Measurements from ENCODE around the gene FAM131A.

The FAM131A gene

GRCh38 chr3:184378651-184379357, 41.4 kb downstream of the FAM131A start:
- peak overlapping the region; percentile 53 for H3K27ac ChIP-seq (ENCODE audit: low read length)
- peak overlapping the region in 1 of 2 donors; percentile 65 for H3K4me3 ChIP-seq (ENCODE audit: low read length in 2 of 2)
- peaks cover 33% of the 10 kb centered on the region for H3K4me1 ChIP-seq (ENCODE audit: control insufficient read depth, insufficient read depth, low read length)
- H3K9me3 ChIP-seq (ENCODE audit: control insufficient read depth in 2 of 2, low read length in 2 of 2) = no peaks in the 10 kb centered on the region
- H3K27me3 ChIP-seq (ENCODE audit: control insufficient read depth in 1 of 2, insufficient read depth in 2 of 2, low read length in 2 of 2) = peaks cover 2 to 19% of the 10 kb centered on the region in 2 donors
- H3K36me3 ChIP-seq (ENCODE audit: control insufficient read depth in 2 of 2, insufficient read depth in 2 of 2, low read length in 2 of 2) = no peaks in the 10 kb centered on the region
- peak overlapping the region; percentile 54 to 79 for H3K9ac ChIP-seq (ENCODE audit: low read length in 2 of 2)

DNA sequence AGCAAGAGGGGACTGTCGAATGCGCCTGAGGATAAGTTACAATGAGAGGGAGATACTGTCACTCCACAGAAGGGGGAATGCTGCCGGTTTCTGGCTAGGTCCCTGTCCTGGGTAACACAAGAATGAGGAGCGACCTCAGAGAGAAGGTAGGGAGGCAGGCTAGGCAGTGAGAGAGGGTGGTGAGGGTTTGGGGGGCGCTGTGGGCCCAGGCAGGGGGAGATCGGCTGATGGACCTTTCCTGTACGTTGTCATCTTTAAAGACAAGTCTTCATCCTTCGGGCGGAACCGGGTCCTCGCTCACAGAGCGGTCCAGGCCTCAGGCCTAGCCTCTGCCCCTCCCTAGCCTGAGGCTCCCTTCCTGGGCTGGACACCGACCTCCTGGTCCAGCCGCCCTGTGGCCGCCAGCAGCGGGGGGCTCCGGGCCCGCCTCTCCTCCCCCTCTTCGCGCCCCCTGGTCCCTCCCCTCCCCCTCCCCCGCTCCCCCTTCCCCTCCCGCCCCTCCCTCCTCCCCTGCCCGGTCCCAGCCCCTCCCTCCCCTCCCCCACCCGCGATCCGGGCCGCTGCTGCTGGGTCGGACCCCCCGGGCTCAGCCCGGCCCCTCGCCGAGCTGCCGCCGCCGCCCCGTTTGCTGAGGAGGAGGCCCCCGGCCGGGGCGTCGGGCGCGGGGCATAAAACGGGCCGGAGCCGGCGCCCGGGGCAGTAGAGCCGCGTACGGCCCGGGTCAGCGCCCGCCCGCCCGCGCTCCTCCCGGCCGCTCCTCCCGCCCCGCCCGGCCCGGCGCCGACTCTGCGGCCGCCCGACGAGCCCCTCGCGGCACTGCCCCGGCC, 42.2 kb downstream of the FAM131A start, which contains the start of gene CHRD:
CHRD (plus strand) TSS at position 697 of the 827 bp plus-strand sequence. CDS start 265 bp downstream, outside the sequence.
- peak within 1 kb of the TSS; percentile 53 for H3K27ac ChIP-seq (ENCODE audit: low read length)
- no peaks in the 10 kb centered on the region for H3K36me3 ChIP-seq (ENCODE audit: control insufficient read depth in 2 of 2, insufficient read depth in 2 of 2, low read length in 2 of 2)
- H3K9me3 ChIP-seq (ENCODE audit: control insufficient read depth in 2 of 2, low read length in 2 of 2) = no peaks in the 10 kb centered on the region
- H3K9ac ChIP-seq (ENCODE audit: low read length in 2 of 2) = peak within 1 kb of the TSS; percentile 54 to 79
- peak within 1 kb of the TSS; percentile 65 to 74 for H3K4me3 ChIP-seq (ENCODE audit: low read length in 2 of 2)
- peaks cover 33% of the 10 kb centered on the region for H3K4me1 ChIP-seq (ENCODE audit: control insufficient read depth, insufficient read depth, low read length)
- peaks cover 2 to 19% of the 10 kb centered on the region in 2 donors for H3K27me3 ChIP-seq (ENCODE audit: control insufficient read depth in 1 of 2, insufficient read depth in 2 of 2, low read length in 2 of 2)

DNA sequence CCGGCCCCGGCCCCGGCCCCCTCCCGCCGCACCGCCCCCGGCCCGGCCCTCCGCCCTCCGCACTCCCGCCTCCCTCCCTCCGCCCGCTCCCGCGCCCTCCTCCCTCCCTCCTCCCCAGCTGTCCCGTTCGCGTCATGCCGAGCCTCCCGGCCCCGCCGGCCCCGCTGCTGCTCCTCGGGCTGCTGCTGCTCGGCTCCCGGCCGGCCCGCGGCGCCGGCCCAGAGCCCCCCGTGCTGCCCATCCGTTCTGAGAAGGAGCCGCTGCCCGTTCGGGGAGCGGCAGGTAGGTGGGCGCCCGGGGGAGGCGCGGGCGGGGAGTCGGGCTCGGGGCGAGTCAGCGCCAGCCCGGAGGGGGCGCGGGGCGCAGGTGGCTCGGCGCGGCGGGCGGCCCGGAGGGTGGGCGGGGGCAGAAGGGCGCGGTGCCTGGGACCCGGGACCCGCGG, 42.8 kb downstream of the FAM131A start:
- Histone ChIP-seq H3K27me3 (ENCODE audit: control insufficient read depth in 1 of 2, insufficient read depth in 2 of 2, low read length in 2 of 2) (peaks cover 2 to 19% of the 10 kb centered on the region in 2 donors), H3K4me3 (ENCODE audit: low read length in 2 of 2) (peak overlapping the region; percentile 65 to 74), H3K4me1 (ENCODE audit: control insufficient read depth, insufficient read depth, low read length) (peaks cover 33% of the 10 kb centered on the region), H3K36me3 (ENCODE audit: control insufficient read depth in 2 of 2, insufficient read depth in 2 of 2, low read length in 2 of 2) (no peaks in the 10 kb centered on the region), H3K9ac (ENCODE audit: low read length in 2 of 2) (no peak overlapping the region), H3K9me3 (ENCODE audit: control insufficient read depth in 2 of 2, low read length in 2 of 2) (no peaks in the 10 kb centered on the region), H3K27ac (ENCODE audit: low read length) (no peak overlapping the region)

GRCh38 chr3:184380627-184381260, 43.3 kb downstream of the FAM131A start:
- Histone ChIP-seq H3K9ac (ENCODE audit: low read length in 2 of 2) (peak overlapping the region; percentile 47 to 51), H3K4me3 (ENCODE audit: low read length in 2 of 2) (peak overlapping the region; percentile 65 to 74), H3K9me3 (ENCODE audit: control insufficient read depth in 2 of 2, low read length in 2 of 2) (no peaks in the 10 kb centered on the region), H3K27ac (ENCODE audit: low read length) (no peak overlapping the region), H3K27me3 (ENCODE audit: control insufficient read depth in 1 of 2, insufficient read depth in 2 of 2, low read length in 2 of 2) (peaks cover 2 to 19% of the 10 kb centered on the region in 2 donors), H3K4me1 (ENCODE audit: control insufficient read depth, insufficient read depth, low read length) (peaks cover 33% of the 10 kb centered on the region), H3K36me3 (ENCODE audit: control insufficient read depth in 2 of 2, insufficient read depth in 2 of 2, low read length in 2 of 2) (peaks cover 0 to under 1% of the 10 kb centered on the region in 2 donors)

GRCh38 chr3:184381261-184382224, 44.1 kb downstream of the FAM131A start:
- H3K27me3 ChIP-seq (ENCODE audit: control insufficient read depth in 1 of 2, insufficient read depth in 2 of 2, low read length in 2 of 2) = peaks cover 2 to 19% of the 10 kb centered on the region in 2 donors
- no peak overlapping the region for H3K9ac ChIP-seq (ENCODE audit: low read length in 2 of 2)
- H3K9me3 ChIP-seq (ENCODE audit: control insufficient read depth in 2 of 2, low read length in 2 of 2) = no peaks in the 10 kb centered on the region
- H3K27ac ChIP-seq (ENCODE audit: low read length) = no peak overlapping the region
- H3K36me3 ChIP-seq (ENCODE audit: control insufficient read depth in 2 of 2, insufficient read depth in 2 of 2, low read length in 2 of 2) = peaks cover 0 to 2% of the 10 kb centered on the region in 2 donors
- H3K4me1 ChIP-seq (ENCODE audit: control insufficient read depth, insufficient read depth, low read length) = peaks cover 33% of the 10 kb centered on the region
- H3K4me3 ChIP-seq (ENCODE audit: low read length in 2 of 2) = peak overlapping the region in 1 of 2 donors; percentile 74

DNA sequence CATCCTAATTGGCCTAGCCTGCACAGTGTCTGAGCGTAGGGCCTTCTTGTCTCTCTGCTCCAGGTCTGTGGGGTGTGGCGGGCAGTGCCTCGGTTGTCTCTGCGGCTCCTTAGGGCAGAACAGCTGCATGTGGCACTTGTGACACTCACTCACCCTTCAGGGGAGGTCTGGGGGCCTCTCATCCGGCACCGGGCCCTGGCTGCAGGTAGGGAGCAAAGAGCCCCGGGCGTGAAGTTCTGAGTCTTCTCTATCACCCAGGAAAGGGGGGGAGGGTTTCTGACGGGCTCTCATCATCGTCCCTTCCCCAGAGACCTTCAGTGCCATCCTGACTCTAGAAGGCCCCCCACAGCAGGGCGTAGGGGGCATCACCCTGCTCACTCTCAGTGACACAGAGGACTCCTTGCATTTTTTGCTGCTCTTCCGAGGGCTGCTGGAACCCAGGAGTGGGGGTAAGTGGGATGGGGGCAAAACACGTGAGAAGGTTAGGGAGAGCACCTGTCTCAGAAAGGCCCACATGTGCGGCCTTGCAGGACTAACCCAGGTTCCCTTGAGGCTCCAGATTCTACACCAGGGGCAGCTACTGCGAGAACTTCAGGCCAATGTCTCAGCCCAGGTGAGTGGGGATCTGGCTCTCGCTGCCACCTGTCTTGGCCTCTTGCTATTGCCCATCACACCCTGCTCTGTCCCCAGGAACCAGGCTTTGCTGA, 45.1 kb downstream of the FAM131A start:
- H3K36me3 ChIP-seq (ENCODE audit: control insufficient read depth in 2 of 2, insufficient read depth in 2 of 2, low read length in 2 of 2) = peaks cover 0 to 2% of the 10 kb centered on the region in 2 donors
- H3K27ac ChIP-seq (ENCODE audit: low read length) = no peak overlapping the region
- H3K27me3 ChIP-seq (ENCODE audit: control insufficient read depth in 1 of 2, insufficient read depth in 2 of 2, low read length in 2 of 2) = peaks cover 2 to 19% of the 10 kb centered on the region in 2 donors
- H3K4me1 ChIP-seq (ENCODE audit: control insufficient read depth, insufficient read depth, low read length) = peaks cover 33% of the 10 kb centered on the region
- no peak overlapping the region for H3K4me3 ChIP-seq (ENCODE audit: low read length in 2 of 2)
- no peaks in the 10 kb centered on the region for H3K9me3 ChIP-seq (ENCODE audit: control insufficient read depth in 2 of 2, low read length in 2 of 2)
- no peak overlapping the region for H3K9ac ChIP-seq (ENCODE audit: low read length in 2 of 2)

- peaks cover 2 to 13% of the 10 kb centered on the region in 2 donors for H3K27me3 ChIP-seq (ENCODE audit: control insufficient read depth in 1 of 2, insufficient read depth in 2 of 2, low read length in 2 of 2)
- H3K4me1 ChIP-seq (ENCODE audit: control insufficient read depth, insufficient read depth, low read length) = peaks cover 26% of the 10 kb centered on the region
- no peak overlapping the region for H3K27ac ChIP-seq (ENCODE audit: low read length)
- H3K4me3 ChIP-seq (ENCODE audit: low read length in 2 of 2) = no peak overlapping the region
- H3K9ac ChIP-seq (ENCODE audit: low read length in 2 of 2) = no peak overlapping the region
- peaks cover 0 to 2% of the 10 kb centered on the region in 2 donors for H3K36me3 ChIP-seq (ENCODE audit: control insufficient read depth in 2 of 2, insufficient read depth in 2 of 2, low read length in 2 of 2)
- no peaks in the 10 kb centered on the region for H3K9me3 ChIP-seq (ENCODE audit: control insufficient read depth in 2 of 2, low read length in 2 of 2)
These were observed 45.8 kb downstream of the FAM131A start for GRCh38 chr3:184383033-184383740.

GRCh38 chr3:184384342-184384741, 46.9 kb downstream of the FAM131A start:
- H3K27ac ChIP-seq (ENCODE audit: low read length) = no peak overlapping the region
- H3K9ac ChIP-seq (ENCODE audit: low read length in 2 of 2) = no peak overlapping the region
- no peak overlapping the region for H3K4me3 ChIP-seq (ENCODE audit: low read length in 2 of 2)
- H3K4me1 ChIP-seq (ENCODE audit: control insufficient read depth, insufficient read depth, low read length) = peaks cover 15% of the 10 kb centered on the region
- peaks cover 2 to 9% of the 10 kb centered on the region in 2 donors for H3K27me3 ChIP-seq (ENCODE audit: control insufficient read depth in 1 of 2, insufficient read depth in 2 of 2, low read length in 2 of 2)
- no peaks in the 10 kb centered on the region for H3K9me3 ChIP-seq (ENCODE audit: control insufficient read depth in 2 of 2, low read length in 2 of 2)
- H3K36me3 ChIP-seq (ENCODE audit: control insufficient read depth in 2 of 2, insufficient read depth in 2 of 2, low read length in 2 of 2) = peaks cover 0 to 3% of the 10 kb centered on the region in 2 donors

- H3K9me3 ChIP-seq (ENCODE audit: control insufficient read depth in 2 of 2, low read length in 2 of 2) = no peaks in the 10 kb centered on the region
- peaks cover 0 to 3% of the 10 kb centered on the region in 2 donors for H3K36me3 ChIP-seq (ENCODE audit: control insufficient read depth in 2 of 2, insufficient read depth in 2 of 2, low read length in 2 of 2)
- H3K4me3 ChIP-seq (ENCODE audit: low read length in 2 of 2) = no peak overlapping the region
- peaks cover 2 to 9% of the 10 kb centered on the region in 2 donors for H3K27me3 ChIP-seq (ENCODE audit: control insufficient read depth in 1 of 2, insufficient read depth in 2 of 2, low read length in 2 of 2)
- peaks cover 12% of the 10 kb centered on the region for H3K4me1 ChIP-seq (ENCODE audit: control insufficient read depth, insufficient read depth, low read length)
- H3K9ac ChIP-seq (ENCODE audit: low read length in 2 of 2) = no peak overlapping the region
- H3K27ac ChIP-seq (ENCODE audit: low read length) = no peak overlapping the region
These were observed 47.5 kb downstream of the FAM131A start for GRCh38 chr3:184384856-184385422.
